Esophagus squamous epithelium (tissue), 5 donors: ENCODE results near the gene MAN1B1. TPM values are rescaled to one million over a fixed set of nuclear protein-coding genes. Genes with fewer than 3 reads are reported as not detected.

Experiments used
- DNase-seq: peaks from one replicate; lab custom pipeline; 2025; lab: John Stamatoyannopoulos, UW
- H3K27ac ChIP-seq, 4 donors: fragments of 200-600 bp; sonication (generic); one replicate each; pipeline ENCODE4 v1.5.1; 2016 to 2019; ENCODE audit warnings: mild to moderate bottlenecking in 1 of 4
- H3K27me3 ChIP-seq, 4 donors: fragments of 200-600 bp; sonication (generic); 1 replicate in 3 of 4; 2 replicates in 1 of 4; pipeline versions ENCODE4 v1.5.1 to v1.6.0; 2017 to 2021; ENCODE audit warnings: antibody characterized with exemption in 1 of 4
- H3K36me3 ChIP-seq, 3 donors: fragments of 200-600 bp; sonication (generic); one replicate each; pipeline ENCODE4 v1.5.1; 2016 to 2019
- H3K4me1 ChIP-seq, 3 donors: fragments of 200-600 bp; sonication (generic); one replicate each; pipeline ENCODE4 v1.5.1; 2017 to 2019
- H3K4me3 ChIP-seq, 4 donors: fragments of 200-600 bp; sonication (generic); 1 replicate in 3 of 4; 2 replicates in 1 of 4; pipeline ENCODE4 v1.5.1; 2016 to 2019; ENCODE audit warnings: mild to moderate bottlenecking in 2 of 4, moderate library complexity in 1 of 4
- H3K9me3 ChIP-seq, 3 donors: fragments of 200-600 bp; sonication (generic); one replicate each; pipeline ENCODE4 v1.5.1; 2016 to 2019
- POLR2A ChIP-seq, 4 donors: fragments of 450-650 bp; IDR thresholded peaks; one replicate each; pipeline ENCODE4 v1.6.1; 2017; ENCODE audit warnings: antibody characterized with exemption in 4 of 4, mild to moderate bottlenecking in 4 of 4, moderate library complexity in 3 of 4
- WGBS, 2 donors: methylation state at CpG; one replicate each; pipeline ENCODE4 v1.1.5; 2018; 5-methylcytosine and 5-hydroxymethylcytosine counted together
- intact Hi-C: fragments of 100-400 bp; cut with DNase I; formaldehyde crosslinking; loops from one replicate; pipeline ENCODE4 v1.15.0; 2022
- small RNA-seq, 4 donors: library from RNA; depleted of rRNA; stranded (forward); fragments of <200 nt; gene quantifications; one replicate each; pipeline ENCODE3, GENCODE V24; 2016
- total RNA-seq, 4 donors: library from RNA; depleted of rRNA; stranded (reverse); fragments of >200 nt; gene quantifications; one replicate each; pipeline ENCODE4 v1.1.0, GENCODE V29; 2016
- TF ChIP-seq, protein P1 (sequence below), 6 experiments: fragments of 450-650 bp in 4 of 6; fragments of 200-600 bp in 2 of 6; sonication (generic) in 2 of 6; IDR thresholded peaks; one replicate each; pipeline ENCODE4 v1.5.1; 2016 to 2019; ENCODE audit warnings: antibody characterized with exemption in 6 of 6, mild to moderate bottlenecking in 4 of 6, moderate library complexity in 4 of 6
- donor health status: DM: yes; HTN: yes; CAD: no.

MAN1B1 gene
- total RNA-seq, 4 donors from 2014 or later = 25.6 to 50.9 (median 39.4) TPM

GRCh38 chr9:137152844-137153405 lies 66.1 kb downstream of the MAN1B1 start:
- Histone ChIP-seq H3K27me3 (peaks cover 0 to 54% (median 4%) of the 10 kb centered on the region in 4 donors), H3K9me3 (peaks cover 0 to 8% (median 0%) of the 10 kb centered on the region in 3 donors), H3K36me3 (no peaks in the 10 kb centered on the region), H3K4me3 (no peak overlapping the region), H3K27ac (no peak overlapping the region), H3K4me1 (peaks cover 6 to 14% (median 7%) of the 10 kb centered on the region in 3 donors)
- intact Hi-C loops = no loop called here
- DNase-seq = no peak
- WGBS, 2 donors = 87 to 93% methylated on average over 7 of the region's 7 CpGs
- no peak for TF ChIP-seq POLR2A (IDR thresholded peaks at IDR 0.05)
- TF ChIP-seq, protein P1, sequence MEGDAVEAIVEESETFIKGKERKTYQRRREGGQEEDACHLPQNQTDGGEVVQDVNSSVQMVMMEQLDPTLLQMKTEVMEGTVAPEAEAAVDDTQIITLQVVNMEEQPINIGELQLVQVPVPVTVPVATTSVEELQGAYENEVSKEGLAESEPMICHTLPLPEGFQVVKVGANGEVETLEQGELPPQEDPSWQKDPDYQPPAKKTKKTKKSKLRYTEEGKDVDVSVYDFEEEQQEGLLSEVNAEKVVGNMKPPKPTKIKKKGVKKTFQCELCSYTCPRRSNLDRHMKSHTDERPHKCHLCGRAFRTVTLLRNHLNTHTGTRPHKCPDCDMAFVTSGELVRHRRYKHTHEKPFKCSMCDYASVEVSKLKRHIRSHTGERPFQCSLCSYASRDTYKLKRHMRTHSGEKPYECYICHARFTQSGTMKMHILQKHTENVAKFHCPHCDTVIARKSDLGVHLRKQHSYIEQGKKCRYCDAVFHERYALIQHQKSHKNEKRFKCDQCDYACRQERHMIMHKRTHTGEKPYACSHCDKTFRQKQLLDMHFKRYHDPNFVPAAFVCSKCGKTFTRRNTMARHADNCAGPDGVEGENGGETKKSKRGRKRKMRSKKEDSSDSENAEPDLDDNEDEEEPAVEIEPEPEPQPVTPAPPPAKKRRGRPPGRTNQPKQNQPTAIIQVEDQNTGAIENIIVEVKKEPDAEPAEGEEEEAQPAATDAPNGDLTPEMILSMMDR (IDR thresholded peaks at IDR 0.05) = no peak

DNA sequence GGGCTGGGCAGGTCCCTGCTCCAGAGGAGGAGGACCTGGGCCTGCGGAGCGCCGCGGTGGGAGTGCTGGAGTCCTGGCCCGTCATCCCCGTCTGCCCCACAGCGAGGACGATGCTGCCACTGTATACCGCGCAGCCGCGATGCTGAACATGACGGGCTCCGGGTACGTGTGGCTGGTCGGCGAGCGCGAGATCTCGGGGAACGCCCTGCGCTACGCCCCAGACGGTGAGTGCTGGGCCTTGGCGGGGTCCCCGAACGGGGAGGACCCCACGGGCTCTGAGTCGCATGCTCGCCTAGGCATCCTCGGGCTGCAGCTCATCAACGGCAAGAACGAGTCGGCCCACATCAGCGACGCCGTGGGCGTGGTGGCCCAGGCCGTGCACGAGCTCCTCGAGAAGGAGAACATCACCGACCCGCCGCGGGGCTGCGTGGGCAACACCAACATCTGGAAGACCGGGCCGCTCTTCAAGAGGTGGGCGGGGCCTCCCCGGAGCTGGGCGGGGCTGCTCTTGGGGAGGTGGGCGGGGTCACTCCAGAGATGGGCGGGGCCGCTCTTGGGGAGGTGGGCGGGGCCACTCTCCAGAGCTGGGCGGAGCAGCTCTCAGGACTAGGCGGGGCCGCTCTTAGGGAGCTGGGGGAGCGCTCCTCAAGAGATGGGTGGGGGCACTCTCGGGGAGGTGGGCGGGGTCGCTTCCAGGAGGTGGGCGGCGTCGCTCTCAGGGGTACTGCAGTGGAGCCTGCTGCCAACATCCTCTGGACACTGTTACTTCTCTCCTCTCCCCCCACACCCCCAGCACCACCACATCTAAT lies 70.0 kb downstream of the MAN1B1 start:
- Histone ChIP-seq H3K36me3 (no peaks in the 10 kb centered on the region), H3K4me1 (peaks cover 8 to 24% (median 8%) of the 10 kb centered on the region in 3 donors), H3K4me3 (peak overlapping the region in 1 of 4 donors; percentile 32), H3K9me3 (no peaks in the 10 kb centered on the region), H3K27me3 (peaks cover 5 to 73% (median 26%) of the 10 kb centered on the region in 4 donors), H3K27ac (no peak overlapping the region)
- WGBS, 2 donors = 4% methylated on average over 14 of the region's 65 CpGs; no CpG with 5 or more reads in 1 of the 2 donors
- DNase-seq = no peak
- intact Hi-C loops = no loop called here
- no peak for TF ChIP-seq POLR2A (IDR thresholded peaks at IDR 0.05)
- TF ChIP-seq, protein P1 (IDR thresholded peaks at IDR 0.05) = no peak

DNA sequence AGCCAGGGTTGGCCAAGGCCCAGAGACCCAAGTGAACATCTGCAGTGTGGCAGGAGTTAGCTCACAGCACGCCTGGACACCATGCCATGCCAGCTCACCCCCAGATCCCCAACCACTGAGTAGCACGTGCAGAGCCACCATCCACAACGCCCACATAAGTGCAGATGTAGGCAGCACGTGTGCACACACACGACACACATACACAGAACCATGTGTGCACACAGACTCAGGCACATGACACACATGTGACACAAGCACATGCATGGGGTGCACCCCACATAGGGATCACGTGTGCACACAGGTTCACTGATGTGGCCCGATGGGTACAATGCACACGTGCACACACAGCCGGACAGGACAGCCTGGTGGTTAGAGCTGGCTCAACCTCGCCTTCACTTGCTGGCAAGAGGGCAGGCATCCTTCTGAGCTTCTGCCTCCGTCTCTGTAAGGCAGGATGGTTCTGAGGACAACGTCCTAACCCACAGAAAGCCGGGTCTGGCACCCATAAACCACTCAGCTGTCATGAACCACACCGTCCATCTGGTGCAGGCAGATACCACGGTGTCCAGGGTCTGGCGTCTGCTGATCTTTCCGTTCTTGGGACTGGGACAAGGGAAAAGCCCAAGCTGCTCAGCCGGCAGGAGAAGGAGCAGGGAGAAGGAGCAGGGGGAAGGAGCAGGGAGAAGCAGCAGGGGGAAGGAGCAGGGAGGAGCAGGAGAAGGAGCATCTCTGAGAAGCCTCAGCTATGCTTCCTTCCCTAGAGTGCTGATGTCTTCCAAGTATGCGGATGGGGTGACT lies 71.0 kb downstream of the MAN1B1 start:
- intact Hi-C loops = no loop called here
- no peaks in the 10 kb centered on the region for H3K36me3 ChIP-seq
- H3K27ac ChIP-seq = no peak overlapping the region
- no peaks in the 10 kb centered on the region for H3K9me3 ChIP-seq
- H3K4me3 ChIP-seq = no peak overlapping the region
- peaks cover 18 to 35% (median 19%) of the 10 kb centered on the region in 3 donors for H3K4me1 ChIP-seq
- peaks cover 14 to 84% (median 35%) of the 10 kb centered on the region in 4 donors for H3K27me3 ChIP-seq
- no peak for TF ChIP-seq POLR2A (IDR thresholded peaks at IDR 0.05)
- TF ChIP-seq, protein P1 (IDR thresholded peaks at IDR 0.05) = no peak
- 51 to 59% methylated on average over 11 to 14 of the region's 19 CpGs for WGBS, 2 donors
- DNase-seq = no peak

- peaks cover 18 to 92% (median 42%) of the 10 kb centered on the region in 4 donors for H3K27me3 ChIP-seq
- H3K36me3 ChIP-seq = no peaks in the 10 kb centered on the region
- no peaks in the 10 kb centered on the region for H3K9me3 ChIP-seq
- TF ChIP-seq, protein P1 (IDR thresholded peaks at IDR 0.05) = no peak
- TF ChIP-seq POLR2A (IDR thresholded peaks at IDR 0.05) = no peak
- H3K4me3 ChIP-seq = no peak overlapping the region
- intact Hi-C loops = no loop called here
- no peak overlapping the region for H3K27ac ChIP-seq
- WGBS, 2 donors = 0 to 20% methylated on average over 1 of the region's 4 CpGs
- peaks cover 20 to 43% (median 26%) of the 10 kb centered on the region in 3 donors for H3K4me1 ChIP-seq
- no peak for DNase-seq
Measured at GRCh38 chr9:137158625-137159024, 71.8 kb downstream of the MAN1B1 start.

Small RNA genes within 50 kb of the gene (small RNA-seq; reads per million reads assigned to genes)
- gene RF00153 = 0 to 0.15 (median 0.10) reads per million in 4 donors

Other genes with a start within 250 kb of the MAN1B1 start
- 1 to 10 TPM in 2 of 4 donors, under 1 TPM in 2; 0.32 to 2.3 (median 1.0) TPM for gene AJM1, start 244.5 kb upstream of the MAN1B1 start, total RNA-seq
- gene PHPT1, start 237.6 kb upstream of the MAN1B1 start, total RNA-seq = 10 to 100 TPM; 21.9 to 53.2 (median 42.2) TPM
- 1 to 10 TPM; 1.8 to 2.9 (median 2.7) TPM for gene MAMDC4, start 234.6 kb upstream of the MAN1B1 start, total RNA-seq
- 100 to 1,000 TPM; 326 to 456 (median 356) TPM for gene EDF1, start 220.7 kb upstream of the MAN1B1 start, total RNA-seq
- gene TRAF2, start 200.5 kb upstream of the MAN1B1 start, total RNA-seq = 10 to 100 TPM in 3 of 4 donors, 1 to 10 TPM in 1; 8.0 to 20.9 (median 13.2) TPM
- 100 to 1,000 TPM; 146 to 210 (median 163) TPM for gene FBXW5, start 142.2 kb upstream of the MAN1B1 start, total RNA-seq
- gene C8G, start 141.7 kb upstream of the MAN1B1 start, total RNA-seq = 1 to 10 TPM in 1 of 4 donors, not detected in 3; 1.6 TPM
- not detected for gene LCN12, start 134.7 kb upstream of the MAN1B1 start, total RNA-seq
- 100 to 1,000 TPM in 1 of 4 donors, 1 to 10 TPM in 3; 1.7 to 208 (median 4.8) TPM for gene PTGDS, start 109.5 kb upstream of the MAN1B1 start, total RNA-seq
- gene LCNL1, start 104.0 kb upstream of the MAN1B1 start, total RNA-seq = under 1 TPM in 1 of 4 donors, not detected in 3; 0.19 TPM
- 10 to 100 TPM; 18.3 to 56.3 (median 49.6) TPM for gene PAXX, start 94.6 kb upstream of the MAN1B1 start, total RNA-seq
- gene CLIC3, start 90.4 kb upstream of the MAN1B1 start, total RNA-seq = 100 to 1,000 TPM in 3 of 4 donors, 10 to 100 TPM in 1; 94.8 to 442 (median 200) TPM
- 10 to 100 TPM in 2 of 4 donors, 1 to 10 TPM in 2; 3.5 to 14.7 (median 7.6) TPM for gene ABCA2, start 58.7 kb upstream of the MAN1B1 start, total RNA-seq
- gene FUT7, start 54.9 kb upstream of the MAN1B1 start, total RNA-seq = under 1 TPM in 3 of 4 donors, not detected in 1; 0.13 to 0.38 (median 0.21) TPM
- 10 to 100 TPM; 11.9 to 45.2 (median 20.3) TPM for gene NPDC1, start 40.8 kb upstream of the MAN1B1 start, total RNA-seq
- 1 to 10 TPM in 2 of 4 donors, under 1 TPM in 2; 0.47 to 1.3 (median 0.86) TPM for gene ENTPD2, start 32.9 kb upstream of the MAN1B1 start, total RNA-seq
- gene SAPCD2, start 16.4 kb upstream of the MAN1B1 start, total RNA-seq = 10 to 100 TPM in 3 of 4 donors, 1 to 10 TPM in 1; 8.2 to 21.2 (median 14.7) TPM
- gene UAP1L1, start 9.5 kb upstream of the MAN1B1 start, total RNA-seq = 1 to 10 TPM; 2.2 to 4.7 (median 3.7) TPM
- 100 to 1,000 TPM in 1 of 4 donors, 10 to 100 TPM in 3; 41.1 to 109 (median 62.4) TPM for gene DPP7, start 27.7 kb downstream of the MAN1B1 start, total RNA-seq
- gene GRIN1, start 52.2 kb downstream of the MAN1B1 start, total RNA-seq = under 1 TPM in 1 of 4 donors, not detected in 3; 0.38 TPM
- gene LRRC26, start 83.1 kb downstream of the MAN1B1 start, total RNA-seq = 1 to 10 TPM in 1 of 4 donors, under 1 TPM in 2, not detected in 1; 0.82 to 3.7 (median 0.95) TPM
- not detected for gene TMEM210, start 85.1 kb downstream of the MAN1B1 start, total RNA-seq
- gene ANAPC2, start 101.6 kb downstream of the MAN1B1 start, total RNA-seq = 10 to 100 TPM; 14.0 to 34.1 (median 25.1) TPM
- gene SSNA1, start 101.7 kb downstream of the MAN1B1 start, total RNA-seq = 100 to 1,000 TPM in 2 of 4 donors, 10 to 100 TPM in 2; 67.1 to 124 (median 96.7) TPM
- gene TPRN, start 113.8 kb downstream of the MAN1B1 start, total RNA-seq = 10 to 100 TPM; 13.0 to 34.2 (median 15.8) TPM
- 10 to 100 TPM; 19.4 to 29.6 (median 25.4) TPM for gene TMEM203, start 118.7 kb downstream of the MAN1B1 start, total RNA-seq
- 10 to 100 TPM in 1 of 4 donors, 1 to 10 TPM in 3; 5.3 to 11.2 (median 7.7) TPM for gene NDOR1, start 118.7 kb downstream of the MAN1B1 start, total RNA-seq
- 1 to 10 TPM; 2.3 to 3.2 (median 2.5) TPM for gene RNF208, start 135.3 kb downstream of the MAN1B1 start, total RNA-seq
- gene CYSRT1, start 138.2 kb downstream of the MAN1B1 start, total RNA-seq = 100 to 1,000 TPM; 114 to 301 (median 152) TPM
- gene RNF224, start 140.5 kb downstream of the MAN1B1 start, total RNA-seq = 1 to 10 TPM; 1.2 to 5.2 (median 3.0) TPM
- gene SLC34A3, start 143.9 kb downstream of the MAN1B1 start, total RNA-seq = 1 to 10 TPM in 1 of 4 donors, under 1 TPM in 2, not detected in 1; 0.11 to 1.7 (median 0.38) TPM
- gene TUBB4B, start 154.3 kb downstream of the MAN1B1 start, total RNA-seq = 100 to 1,000 TPM; 367 to 753 (median 540) TPM
- gene STPG3, start 164.3 kb downstream of the MAN1B1 start, total RNA-seq = not detected
- gene NELFB, start 168.3 kb downstream of the MAN1B1 start, total RNA-seq = 10 to 100 TPM; 26.1 to 41.4 (median 35.2) TPM
- 10 to 100 TPM in 3 of 4 donors, 1 to 10 TPM in 1; 8.8 to 17.5 (median 13.5) TPM for gene TOR4A, start 190.7 kb downstream of the MAN1B1 start, total RNA-seq
- gene NRARP, start 215.3 kb downstream of the MAN1B1 start, total RNA-seq = 10 to 100 TPM; 19.6 to 33.9 (median 27.5) TPM